H9 (cell line): ENCODE data around the gene SAMM50. TPM values are rescaled to one million over a fixed set of nuclear protein-coding genes. Genes with fewer than 3 reads are reported as not detected.
A peak's percentile ranks its signal among the peaks of the same experiment; 100 is the strongest.

ENCODE experiments used
- DNase-seq: peaks from one replicate; pipeline ENCODE4 v3.0.0-alpha.2; 2017
- H2AFZ ChIP-seq: one replicate; pipeline ENCODE4 v1.6.1; 2013; ENCODE audit warnings: mild to moderate bottlenecking, low read length, control low read depth, moderate library complexity
- H2AK5ac ChIP-seq: 2 replicates; pipeline ENCODE4 v1.6.1; 2013; ENCODE audit warnings: low read length, control low read depth, mixed read lengths; ENCODE audit not compliant: insufficient read length
- H2BK120ac ChIP-seq: one replicate; pipeline ENCODE4 v1.6.1; 2013; ENCODE audit warnings: low read depth, mild to moderate bottlenecking, low read length, control low read depth, inconsistent platforms; ENCODE audit not compliant: poor library complexity, severe bottlenecking
- H2BK12ac ChIP-seq: 2 replicates; pipeline ENCODE4 v1.6.1; 2013; ENCODE audit warnings: low read length, control low read depth, mixed read lengths, low read depth; ENCODE audit not compliant: insufficient read length
- H2BK15ac ChIP-seq: 2 replicates; pipeline ENCODE4 v1.6.1; 2013; ENCODE audit warnings: low read depth, low read length, control low read depth
- H2BK20ac ChIP-seq: one replicate; pipeline ENCODE4 v1.6.1; 2013; ENCODE audit warnings: low read depth, mild to moderate bottlenecking, low read length, control low read depth, inconsistent platforms; ENCODE audit not compliant: poor library complexity, severe bottlenecking
- H2BK5ac ChIP-seq: 2 replicates; pipeline ENCODE4 v1.6.1; 2013; ENCODE audit warnings: low read length, control low read depth, mixed read lengths; ENCODE audit not compliant: insufficient read length
- H3K14ac ChIP-seq: 2 replicates; pipeline ENCODE4 v1.6.1; 2013; ENCODE audit warnings: low read length, control low read depth; ENCODE audit not compliant: insufficient read depth
- H3K18ac ChIP-seq: 2 replicates; pipeline ENCODE4 v1.6.1; 2013; ENCODE audit warnings: low read depth, mild to moderate bottlenecking, mixed read lengths, low read length, control low read depth; ENCODE audit not compliant: insufficient read length
- H3K23ac ChIP-seq: 2 replicates; pipeline ENCODE4 v1.6.1; 2013; ENCODE audit warnings: low read length, control low read depth, mixed read lengths, low read depth; ENCODE audit not compliant: insufficient read length
- H3K23me2 ChIP-seq: 2 replicates; pipeline ENCODE4 v1.6.1; 2013; ENCODE audit warnings: low read depth, mild to moderate bottlenecking, mixed read lengths, low read length, control low read depth; ENCODE audit not compliant: insufficient read length, poor library complexity, severe bottlenecking
- H3K27ac ChIP-seq: 2 replicates; pipeline ENCODE4 v1.5.1; 2013; ENCODE audit warnings: low read length, control low read depth, mixed read lengths, low read depth; ENCODE audit not compliant: insufficient read length
- H3K27me3 ChIP-seq: 2 replicates; pipeline ENCODE4 v1.6.1; 2013; ENCODE audit warnings: low read length, control low read depth, inconsistent platforms; ENCODE audit not compliant: insufficient read depth
- H3K4ac ChIP-seq: 2 replicates; pipeline ENCODE4 v1.6.1; 2013; ENCODE audit warnings: low read depth, mild to moderate bottlenecking, control low read depth, inconsistent platforms, low read length, moderate library complexity
- H3K4me1 ChIP-seq: 2 replicates; pipeline ENCODE4 v1.6.1; 2013; ENCODE audit warnings: low read length, control low read depth, inconsistent platforms; ENCODE audit not compliant: insufficient read depth
- H3K4me2 ChIP-seq: 2 replicates; pipeline ENCODE4 v1.6.1; 2013; ENCODE audit warnings: low read length, control low read depth, mixed read lengths; ENCODE audit not compliant: insufficient read length, insufficient read depth
- H3K56ac ChIP-seq: 2 replicates; pipeline ENCODE4 v1.6.1; 2013; ENCODE audit warnings: low read depth, mild to moderate bottlenecking, mixed read lengths, low read length, control low read depth; ENCODE audit not compliant: insufficient read length
- H3K79me1 ChIP-seq: 2 replicates; pipeline ENCODE4 v1.6.1; 2013; ENCODE audit warnings: low read depth, mild to moderate bottlenecking, moderate library complexity, low read length, control low read depth, inconsistent platforms; ENCODE audit not compliant: insufficient read depth, poor library complexity, severe bottlenecking
- H3K79me2 ChIP-seq: 2 replicates; pipeline ENCODE4 v1.6.1; 2013; ENCODE audit warnings: low read length, control low read depth, inconsistent platforms; ENCODE audit not compliant: insufficient read depth
- H3K9ac ChIP-seq: 2 replicates; pipeline ENCODE4 v1.6.1; 2013; ENCODE audit warnings: low read length, control low read depth, mixed read lengths; ENCODE audit not compliant: insufficient read length; ENCODE audit errors: extremely low read depth
- H3K9me3 ChIP-seq: one replicate; pipeline ENCODE4 v1.6.1; 2013; ENCODE audit warnings: low read depth, low read length, inconsistent platforms; ENCODE audit not compliant: control insufficient read depth
- H3T11ph ChIP-seq: one replicate; pipeline ENCODE4 v1.6.1; 2013; ENCODE audit warnings: mild to moderate bottlenecking, low read length, control low read depth, inconsistent platforms
- H4K20me1 ChIP-seq: one replicate; pipeline ENCODE4 v1.6.1; 2013; ENCODE audit not compliant: control insufficient read depth, insufficient read length, insufficient read depth
- H4K5ac ChIP-seq: 2 replicates; pipeline ENCODE4 v1.6.1; 2013; ENCODE audit warnings: low read depth, mild to moderate bottlenecking, mixed read lengths, low read length, control low read depth; ENCODE audit not compliant: insufficient read length
- H4K8ac ChIP-seq: replicated peaks from 2 replicates; pipeline ENCODE4 v1.6.1; 2013; ENCODE audit warnings: low read length, control low read depth, mixed read lengths, low read depth; ENCODE audit not compliant: insufficient read length
- H4K91ac ChIP-seq: 2 replicates; pipeline ENCODE4 v1.6.1; 2013; ENCODE audit warnings: low read depth, mild to moderate bottlenecking, moderate library complexity, mixed read lengths, low read length, control low read depth; ENCODE audit not compliant: insufficient read length
- H3K27ac Mint-ChIP-seq, 3 experiments: 2 replicates in 2 of 3; 3 replicates in 1 of 3; pipeline ENCODE4 v1.8.0; 2020 to 2021; ENCODE audit warnings: mixed read lengths in 3 of 3, mild to moderate bottlenecking in 1 of 3, moderate library complexity in 1 of 3
- H3K27me3 Mint-ChIP-seq: 2 replicates; pipeline ENCODE4 v1.8.0; 2021; ENCODE audit warnings: low read depth, mild to moderate bottlenecking, moderate library complexity, mixed read lengths
- H3K36me3 Mint-ChIP-seq, 3 experiments: 2 replicates in 2 of 3; 3 replicates in 1 of 3; pipeline ENCODE4 v1.8.0; 2020 to 2021; ENCODE audit warnings: low read depth in 3 of 3, mixed read lengths in 3 of 3; ENCODE audit not compliant: insufficient read depth in 1 of 3
- H3K4me1 Mint-ChIP-seq, 2 experiments: 2 replicates each; pipeline ENCODE4 v1.8.0; 2020; ENCODE audit warnings: mixed read lengths in 2 of 2
- H3K4me3 Mint-ChIP-seq, 2 experiments: 2 replicates in 1 of 2; 3 replicates in 1 of 2; pipeline ENCODE4 v1.8.0; 2020 to 2021; ENCODE audit warnings: mild to moderate bottlenecking in 2 of 2, mixed read lengths in 2 of 2, moderate library complexity in 1 of 2
- H3K9me3 Mint-ChIP-seq, 2 experiments: 2 replicates in 1 of 2; 3 replicates in 1 of 2; pipeline ENCODE4 v1.8.0; 2020; ENCODE audit warnings: mild to moderate bottlenecking in 2 of 2, mixed read lengths in 2 of 2, moderate library complexity in 1 of 2
- CTCF ChIP-seq: fragments of 200-600 bp; sonication (generic); conservative IDR thresholded peaks from 3 replicates; pipeline ENCODE4 v1.8.0; 2021; ENCODE audit warnings: antibody characterized with exemption, mild to moderate bottlenecking
- WGBS: extraction: QIAGEN DNeasy Blood & Tissue Kit; methylation state at CpG from one replicate; pipeline ENCODE4 v1.1.7; 2013; ENCODE audit warnings: missing lambda C conversion rate, low lambda C conversion rate, mixed read lengths; ENCODE audit not compliant: insufficient read length; ENCODE audit errors: extremely low coverage; 5-methylcytosine and 5-hydroxymethylcytosine counted together
- total RNA-seq: library from RNA; stranded (reverse); gene quantifications from 2 replicates; pipeline ENCODE4 v1.2.1, GENCODE V29; 2021

Gene SAMM50
- total RNA-seq, 1 experiment from 2014 or later: 57.2 TPM

- no peak overlapping the region for H3K4ac ChIP-seq
- Mint-ChIP-seq H3K4me3 (no peak overlapping the region), H3K9me3 (no peaks in the 10 kb centered on the region), H3K4me1 (peaks cover 4 to 8% of the 10 kb centered on the region in 2 experiments; a peak in 3 of 4 replicates), H3K36me3 (peaks cover 18 to 81% (median 80%) of the 10 kb centered on the region in 3 experiments; a peak in 6 of 7 replicates), H3K27ac (no peak overlapping the region; a peak in 1 of 7 replicates), H3K27me3 (no peaks in the 10 kb centered on the region)
- H2AK5ac ChIP-seq: no peak overlapping the region
- no peak overlapping the region for H4K8ac ChIP-seq
- H3K4me2 ChIP-seq: no peak overlapping the region
- no peak overlapping the region for H3K56ac ChIP-seq
- no peaks in the 10 kb centered on the region for H3K79me1 ChIP-seq
- no peaks in the 10 kb centered on the region for H3K23me2 ChIP-seq
- no peak overlapping the region for H4K5ac ChIP-seq
- no peaks in the 10 kb centered on the region for H3K79me2 ChIP-seq
- H3T11ph ChIP-seq: no peak overlapping the region
- peak; percentile 98 for TF ChIP-seq CTCF
- H2BK5ac ChIP-seq: no peak overlapping the region
- DNase-seq: peak; percentile 83
- H3K14ac ChIP-seq: no peak overlapping the region
- H3K27ac ChIP-seq: no peak overlapping the region
- no CpG with 5 or more reads among the region's 20 CpGs for WGBS
- no peak overlapping the region for H4K91ac ChIP-seq
- no peak overlapping the region for H2BK20ac ChIP-seq
- H3K18ac ChIP-seq: no peak overlapping the region
- H3K4me1 ChIP-seq: no peaks in the 10 kb centered on the region
- no peak overlapping the region for H3K23ac ChIP-seq
- H2BK12ac ChIP-seq: no peak overlapping the region
- no peak overlapping the region for H2BK15ac ChIP-seq
- peaks cover 4% of the 10 kb centered on the region for H4K20me1 ChIP-seq
- H3K9ac ChIP-seq: no peak overlapping the region
- no peaks in the 10 kb centered on the region for H3K9me3 ChIP-seq
- no peak overlapping the region for H2AFZ ChIP-seq
- no peaks in the 10 kb centered on the region for H3K27me3 ChIP-seq
- no peak overlapping the region for H2BK120ac ChIP-seq
Observed at GRCh38 chr22:43993072-43993760, 38.0 kb downstream of the SAMM50 start.
